ENCODE data around the gene UTP25. TPM values are rescaled to one million over a fixed set of nuclear protein-coding genes. Genes with fewer than 3 reads are reported as not detected.

The UTP25 gene
- total and polyA plus RNA-seq, 2 donors, result 2.9 to 6.2 TPM

DNA sequence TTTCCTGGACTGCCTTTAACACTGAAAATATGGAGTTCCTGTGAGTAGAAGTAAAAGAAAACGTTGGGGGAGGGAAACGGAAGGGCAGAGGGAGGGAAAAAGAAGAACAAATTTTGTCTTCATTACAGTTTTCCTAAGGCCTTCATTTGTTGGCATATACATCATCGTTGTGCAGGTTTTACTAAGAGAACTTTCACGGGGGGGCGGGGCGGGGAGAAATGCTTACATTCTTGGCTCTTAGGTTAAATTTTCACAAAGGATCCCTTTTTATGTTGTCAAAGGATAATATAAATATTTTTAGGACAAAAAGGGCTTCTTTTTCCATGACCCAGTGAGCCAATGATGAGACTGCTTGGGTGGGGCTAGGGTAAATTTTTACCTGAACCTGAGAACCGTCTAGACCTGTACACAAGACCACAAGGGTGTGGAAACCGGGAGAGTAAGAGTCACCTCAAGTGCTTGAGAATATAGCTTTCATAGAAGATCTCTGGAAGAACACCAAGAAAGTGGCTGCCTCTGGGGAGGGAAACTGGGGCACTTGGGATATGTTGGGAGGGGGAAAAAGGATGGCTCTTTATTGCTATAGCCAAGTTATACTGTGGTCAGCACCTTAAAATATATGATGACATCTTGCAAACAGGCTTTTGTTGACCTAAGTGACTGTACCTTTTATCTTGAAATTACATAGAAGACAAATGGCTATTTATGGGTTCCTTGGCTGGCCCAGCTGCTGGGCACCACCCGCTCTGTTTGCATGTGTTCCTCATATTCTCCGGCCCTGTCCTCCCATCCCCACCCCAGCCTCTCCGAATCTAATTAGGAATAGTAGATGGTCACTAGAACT, 2.0 kb upstream of the UTP25 start:
- Histone ChIP-seq H3K9me3 (ENCODE audit: control insufficient read depth in 2 of 2, insufficient read depth in 1 of 2, low read length in 1 of 2) (no peaks in the 10 kb centered on the region), H3K27me3 (ENCODE audit: control insufficient read depth in 2 of 2, insufficient read depth in 1 of 2, low read length in 1 of 2) (peaks cover 0 to 8% of the 10 kb centered on the region in 2 donors), H3K36me3 (ENCODE audit: control insufficient read depth in 2 of 2, insufficient read depth in 2 of 2, low read length in 1 of 2) (no peaks in the 10 kb centered on the region), H3K27ac (ENCODE audit: low read depth in 1 of 2, low read length in 1 of 2) (no peak overlapping the region), H3K4me3 (ENCODE audit: low read length in 2 of 2) (no peak overlapping the region), H3K4me1 (ENCODE audit: control insufficient read depth in 2 of 2, insufficient read depth in 2 of 2, low read length in 2 of 2) (no peaks in the 10 kb centered on the region)
- 88% methylated on average over 11 of the region's 11 CpGs for WGBS
- no peak for DNase-seq (ENCODE audit: low read depth in 6 of 9, low spot score in 9 of 9)

GRCh38 chr1:209829716-209830115, 1.9 kb downstream of the UTP25 start:
- no peak for DNase-seq (ENCODE audit: low read depth in 6 of 9, low spot score in 9 of 9)
- 93% methylated on average over 2 of the region's 2 CpGs for WGBS
- no peaks in the 10 kb centered on the region for H3K4me1 ChIP-seq (ENCODE audit: control insufficient read depth in 2 of 2, insufficient read depth in 2 of 2, low read length in 2 of 2)
- H3K36me3 ChIP-seq (ENCODE audit: control insufficient read depth in 2 of 2, insufficient read depth in 2 of 2, low read length in 1 of 2), result peaks cover 4 to 23% of the 10 kb centered on the region in 2 donors
- no peaks in the 10 kb centered on the region for H3K9me3 ChIP-seq (ENCODE audit: control insufficient read depth in 2 of 2, insufficient read depth in 1 of 2, low read length in 1 of 2)
- H3K27ac ChIP-seq (ENCODE audit: low read depth in 1 of 2, low read length in 1 of 2), result no peak overlapping the region
- no peak overlapping the region for H3K4me3 ChIP-seq (ENCODE audit: low read length in 2 of 2)
- H3K27me3 ChIP-seq (ENCODE audit: control insufficient read depth in 2 of 2, insufficient read depth in 1 of 2, low read length in 1 of 2), result no peaks in the 10 kb centered on the region

GRCh38 chr1:209830722-209831121, 3.0 kb downstream of the UTP25 start:
- Histone ChIP-seq H3K27me3 (ENCODE audit: control insufficient read depth in 2 of 2, insufficient read depth in 1 of 2, low read length in 1 of 2) (no peaks in the 10 kb centered on the region), H3K36me3 (ENCODE audit: control insufficient read depth in 2 of 2, insufficient read depth in 2 of 2, low read length in 1 of 2) (peaks cover 4 to 32% of the 10 kb centered on the region in 2 donors), H3K27ac (ENCODE audit: low read depth in 1 of 2, low read length in 1 of 2) (no peak overlapping the region), H3K4me1 (ENCODE audit: control insufficient read depth in 2 of 2, insufficient read depth in 2 of 2, low read length in 2 of 2) (no peaks in the 10 kb centered on the region), H3K9me3 (ENCODE audit: control insufficient read depth in 2 of 2, insufficient read depth in 1 of 2, low read length in 1 of 2) (no peaks in the 10 kb centered on the region), H3K4me3 (ENCODE audit: low read length in 2 of 2) (no peak overlapping the region)
- no peak for DNase-seq (ENCODE audit: low read depth in 6 of 9, low spot score in 9 of 9)
- 96% methylated on average over 3 of the region's 3 CpGs for WGBS

GRCh38 chr1:209831615-209832014, 3.8 kb downstream of the UTP25 start:
- no peaks in the 10 kb centered on the region for H3K9me3 ChIP-seq (ENCODE audit: control insufficient read depth in 2 of 2, insufficient read depth in 1 of 2, low read length in 1 of 2)
- no peak overlapping the region for H3K27ac ChIP-seq (ENCODE audit: low read depth in 1 of 2, low read length in 1 of 2)
- H3K4me1 ChIP-seq (ENCODE audit: control insufficient read depth in 2 of 2, insufficient read depth in 2 of 2, low read length in 2 of 2), result no peaks in the 10 kb centered on the region
- WGBS, result 94% methylated on average over 1 of the region's 1 CpG
- peaks cover 4 to 36% of the 10 kb centered on the region in 2 donors for H3K36me3 ChIP-seq (ENCODE audit: control insufficient read depth in 2 of 2, insufficient read depth in 2 of 2, low read length in 1 of 2)
- no peak overlapping the region for H3K4me3 ChIP-seq (ENCODE audit: low read length in 2 of 2)
- no peaks in the 10 kb centered on the region for H3K27me3 ChIP-seq (ENCODE audit: control insufficient read depth in 2 of 2, insufficient read depth in 1 of 2, low read length in 1 of 2)
- DNase-seq (ENCODE audit: low read depth in 6 of 9, low spot score in 9 of 9), result no peak

DNA sequence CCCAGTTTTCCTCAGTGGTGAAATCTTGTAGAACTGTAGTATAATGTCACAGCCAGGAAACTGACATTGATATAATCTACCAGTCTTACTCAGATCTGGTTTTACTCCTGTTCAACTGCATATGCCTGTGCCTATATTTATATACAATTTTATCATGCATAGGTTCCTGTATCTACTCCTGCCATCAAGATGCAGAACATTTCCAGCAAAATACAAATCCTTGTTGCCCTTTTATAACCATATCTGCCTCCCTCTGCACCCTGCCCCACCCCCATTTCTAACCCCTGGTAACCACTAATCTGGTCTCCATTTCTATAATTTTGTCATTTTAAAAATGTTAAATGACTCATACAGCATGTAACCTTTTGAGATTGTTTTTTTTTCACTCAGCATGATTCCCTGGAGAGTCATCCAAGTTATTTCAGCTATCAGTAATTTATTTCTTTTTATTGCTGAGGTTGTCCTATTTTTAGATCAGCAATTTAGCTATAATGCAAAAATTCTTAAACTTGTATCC, 8.1 kb downstream of the UTP25 start:
- DNase-seq (ENCODE audit: low read depth in 6 of 9, low spot score in 9 of 9), result no peak
- Histone ChIP-seq H3K4me3 (ENCODE audit: low read length in 2 of 2) (no peak overlapping the region), H3K9me3 (ENCODE audit: control insufficient read depth in 2 of 2, insufficient read depth in 1 of 2, low read length in 1 of 2) (no peaks in the 10 kb centered on the region), H3K4me1 (ENCODE audit: control insufficient read depth in 2 of 2, insufficient read depth in 2 of 2, low read length in 2 of 2) (no peaks in the 10 kb centered on the region), H3K27ac (ENCODE audit: low read depth in 1 of 2, low read length in 1 of 2) (no peak overlapping the region), H3K27me3 (ENCODE audit: control insufficient read depth in 2 of 2, insufficient read depth in 1 of 2, low read length in 1 of 2) (no peaks in the 10 kb centered on the region), H3K36me3 (ENCODE audit: control insufficient read depth in 2 of 2, insufficient read depth in 2 of 2, low read length in 1 of 2) (peaks cover 20 to 74% of the 10 kb centered on the region in 2 donors)

DNA sequence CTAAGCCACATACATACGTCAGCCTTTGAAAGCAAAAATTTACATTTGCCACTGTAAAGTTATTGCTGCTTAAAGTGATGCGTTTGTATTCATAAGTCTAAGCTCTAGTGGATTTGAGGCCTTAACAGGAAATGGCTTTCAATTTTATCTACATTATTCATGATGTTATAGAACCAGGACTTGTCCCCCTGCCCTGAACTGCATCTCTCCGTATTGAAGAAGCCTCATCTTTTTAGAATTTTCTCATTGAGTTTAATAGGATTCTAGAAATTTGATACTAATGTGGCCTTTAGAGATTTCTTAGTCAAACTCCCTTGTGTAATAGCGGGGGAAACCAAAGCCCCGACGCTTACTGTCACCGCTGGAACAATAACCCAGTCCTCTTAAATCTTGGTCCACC, 9.9 kb downstream of the UTP25 start:
- H3K36me3 ChIP-seq (ENCODE audit: control insufficient read depth in 2 of 2, insufficient read depth in 2 of 2, low read length in 1 of 2), result peaks cover 20 to 80% of the 10 kb centered on the region in 2 donors
- H3K4me1 ChIP-seq (ENCODE audit: control insufficient read depth in 2 of 2, insufficient read depth in 2 of 2, low read length in 2 of 2), result no peaks in the 10 kb centered on the region
- H3K27ac ChIP-seq (ENCODE audit: low read depth in 1 of 2, low read length in 1 of 2), result no peak overlapping the region
- DNase-seq (ENCODE audit: low read depth in 6 of 9, low spot score in 9 of 9), result no peak
- WGBS, result 98% methylated on average over 7 of the region's 7 CpGs
- no peak overlapping the region for H3K4me3 ChIP-seq (ENCODE audit: low read length in 2 of 2)
- no peaks in the 10 kb centered on the region for H3K9me3 ChIP-seq (ENCODE audit: control insufficient read depth in 2 of 2, insufficient read depth in 1 of 2, low read length in 1 of 2)
- no peaks in the 10 kb centered on the region for H3K27me3 ChIP-seq (ENCODE audit: control insufficient read depth in 2 of 2, insufficient read depth in 1 of 2, low read length in 1 of 2)

GRCh38 chr1:209838537-209838936, 10.8 kb downstream of the UTP25 start:
- Histone ChIP-seq H3K27ac (ENCODE audit: low read depth in 1 of 2, low read length in 1 of 2) (no peak overlapping the region), H3K36me3 (ENCODE audit: control insufficient read depth in 2 of 2, insufficient read depth in 2 of 2, low read length in 1 of 2) (peaks cover 22 to 82% of the 10 kb centered on the region in 2 donors), H3K4me3 (ENCODE audit: low read length in 2 of 2) (no peak overlapping the region), H3K4me1 (ENCODE audit: control insufficient read depth in 2 of 2, insufficient read depth in 2 of 2, low read length in 2 of 2) (no peaks in the 10 kb centered on the region), H3K27me3 (ENCODE audit: control insufficient read depth in 2 of 2, insufficient read depth in 1 of 2, low read length in 1 of 2) (no peaks in the 10 kb centered on the region), H3K9me3 (ENCODE audit: control insufficient read depth in 2 of 2, insufficient read depth in 1 of 2, low read length in 1 of 2) (no peaks in the 10 kb centered on the region)
- DNase-seq (ENCODE audit: low read depth in 6 of 9, low spot score in 9 of 9), result no peak
- WGBS, result 98% methylated on average over 6 of the region's 6 CpGs

DNA sequence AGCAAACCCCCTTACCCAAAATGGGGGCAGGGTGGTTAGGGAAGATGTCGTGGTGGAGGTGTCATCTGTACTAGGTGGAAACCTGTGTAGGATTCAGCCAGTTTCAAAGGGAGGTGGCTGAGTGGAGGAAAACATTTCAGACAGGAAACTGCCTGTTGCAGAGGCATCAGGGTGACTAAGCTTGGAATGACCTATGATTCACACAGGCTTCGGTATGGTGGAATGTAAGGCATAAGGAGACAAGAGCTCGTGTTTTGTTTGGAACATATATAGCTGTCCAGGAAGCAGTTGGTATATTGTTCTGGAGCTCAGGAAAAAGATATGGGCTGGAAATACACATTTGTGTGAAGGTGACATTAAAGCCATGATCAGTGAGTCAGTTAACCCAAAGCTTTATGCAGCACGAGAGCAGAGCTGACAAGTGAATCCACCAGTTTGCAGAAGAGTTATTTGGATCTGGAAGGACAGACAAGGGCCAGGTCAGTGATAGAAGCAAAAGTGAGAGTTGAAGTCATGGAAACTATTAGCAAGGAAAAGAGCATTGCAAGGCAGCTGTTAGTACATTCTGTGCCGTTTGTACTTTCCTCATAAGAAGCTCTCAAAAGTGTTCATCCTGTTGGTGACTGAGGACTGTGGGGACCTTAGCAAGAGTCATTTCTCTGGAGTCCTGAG, 12.2 kb downstream of the UTP25 start:
- Histone ChIP-seq H3K4me3 (ENCODE audit: low read length in 2 of 2) (no peak overlapping the region), H3K9me3 (ENCODE audit: control insufficient read depth in 2 of 2, insufficient read depth in 1 of 2, low read length in 1 of 2) (no peaks in the 10 kb centered on the region), H3K27ac (ENCODE audit: low read depth in 1 of 2, low read length in 1 of 2) (no peak overlapping the region), H3K36me3 (ENCODE audit: control insufficient read depth in 2 of 2, insufficient read depth in 2 of 2, low read length in 1 of 2) (peaks cover 29 to 78% of the 10 kb centered on the region in 2 donors), H3K27me3 (ENCODE audit: control insufficient read depth in 2 of 2, insufficient read depth in 1 of 2, low read length in 1 of 2) (no peaks in the 10 kb centered on the region), H3K4me1 (ENCODE audit: control insufficient read depth in 2 of 2, insufficient read depth in 2 of 2, low read length in 2 of 2) (no peaks in the 10 kb centered on the region)
- DNase-seq (ENCODE audit: low read depth in 6 of 9, low spot score in 9 of 9), result no peak
- 95% methylated on average over 5 of the region's 5 CpGs for WGBS

DNA sequence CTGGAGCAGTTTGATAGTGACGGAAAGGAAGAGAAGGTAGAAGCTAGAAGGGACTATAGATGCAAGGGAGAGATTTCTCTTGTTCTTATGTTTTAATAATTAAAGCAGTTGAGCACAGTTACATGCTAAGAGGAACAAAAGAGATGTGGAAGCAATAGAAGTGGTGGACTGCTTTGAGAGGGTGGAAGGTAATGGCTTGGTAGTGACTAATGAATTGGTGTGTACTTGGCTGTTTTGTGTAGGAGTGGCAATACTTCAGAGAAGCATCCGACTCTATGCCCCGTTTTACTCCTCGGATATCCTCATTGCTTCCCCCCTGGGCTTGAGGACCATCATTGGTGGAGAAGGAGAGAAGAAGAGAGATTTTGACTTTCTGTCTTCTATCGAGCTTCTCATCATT, 12.8 kb downstream of the UTP25 start:
- H3K9me3 ChIP-seq (ENCODE audit: control insufficient read depth in 2 of 2, insufficient read depth in 1 of 2, low read length in 1 of 2), result no peaks in the 10 kb centered on the region
- peaks cover 35 to 78% of the 10 kb centered on the region in 2 donors for H3K36me3 ChIP-seq (ENCODE audit: control insufficient read depth in 2 of 2, insufficient read depth in 2 of 2, low read length in 1 of 2)
- H3K4me3 ChIP-seq (ENCODE audit: low read length in 2 of 2), result no peak overlapping the region
- DNase-seq (ENCODE audit: low read depth in 6 of 9, low spot score in 9 of 9), result no peak
- no peaks in the 10 kb centered on the region for H3K4me1 ChIP-seq (ENCODE audit: control insufficient read depth in 2 of 2, insufficient read depth in 2 of 2, low read length in 2 of 2)
- no peaks in the 10 kb centered on the region for H3K27me3 ChIP-seq (ENCODE audit: control insufficient read depth in 2 of 2, insufficient read depth in 1 of 2, low read length in 1 of 2)
- 98% methylated on average over 5 of the region's 5 CpGs for WGBS
- H3K27ac ChIP-seq (ENCODE audit: low read depth in 1 of 2, low read length in 1 of 2), result no peak overlapping the region
